K562 (cell line): ENCODE results near the gene RYR1. TPM values are rescaled to one million over a fixed set of nuclear protein-coding genes. Genes with fewer than 3 reads are reported as not detected.

Experiments used
- CHD2 ChIP-seq: IDR thresholded peaks from 2 replicates; pipeline ENCODE4 v1.6.1; 2011; ENCODE audit warnings: low read depth, low read length
- ELF4 ChIP-seq: fragments of 450-650 bp; formaldehyde crosslinking; IDR thresholded peaks from 2 replicates; pipeline ENCODE4 v1.4.0; 2022; ENCODE audit warnings: missing genetic modification characterization
- ETV6 ChIP-seq, 3 experiments: fragments of 150-350 bp in 1 of 3; sonication (generic) in 1 of 3; formaldehyde crosslinking in 1 of 3; IDR thresholded peaks; 2 replicates each; pipeline versions ENCODE4 v1.6.1 to v1.8.0; 2014 to 2022; ENCODE audit warnings: borderline replicate concordance in 2 of 3, low read depth in 2 of 3, antibody characterized with exemption in 1 of 3, low read length in 1 of 3, mild to moderate bottlenecking in 1 of 3, missing genetic modification reagents in 1 of 3
- FIP1L1 ChIP-seq: fragments of 200-400 bp; formaldehyde crosslinking; IDR thresholded peaks from 2 replicates; pipeline ENCODE4 v1.6.1; 2018; ENCODE audit warnings: mild to moderate bottlenecking, low read depth, low read length; ENCODE audit not compliant: poor library complexity, severe bottlenecking
- FOXA1 ChIP-seq: fragments of 450-650 bp; IDR thresholded peaks from 2 replicates; pipeline ENCODE4 v1.6.1; 2016; ENCODE audit warnings: mild to moderate bottlenecking, borderline replicate concordance
- IRF2 ChIP-seq: sonication (generic); formaldehyde crosslinking; IDR thresholded peaks from 2 replicates; pipeline ENCODE4 v1.8.1; 2022; ENCODE audit warnings: mild to moderate bottlenecking, missing genetic modification reagents
- ZNF41 ChIP-seq: fragments of 250-450 bp; sonication (Bioruptor Pico); conservative IDR thresholded peaks from 2 replicates; pipeline ENCODE4 v1.4.0; 2020; ENCODE audit warnings: mild to moderate bottlenecking
- polyA plus RNA-seq, 8 experiments: library from polyadenylated mRNA; depleted of rRNA in 4 of 8; stranded (reverse) in 5 of 8; unstranded in 3 of 8; fragments of >200 nt; fragmentation: Nextera tagmentation in 2 of 8; fragmentation: Illumina TruSeq in 1 of 8; extraction: Ambion mirVana in 2 of 8; extraction: Trizol in 1 of 8; gene quantifications; 2 replicates each; pipeline versions ENCODE4 v1.2.1 to v1.2.3, GENCODE V29; 2011 to 2014; ENCODE audit warnings: inconsistent platforms in 1 of 8, missing spikeins in 1 of 8
- total RNA-seq, 7 experiments: library from RNA; depleted of rRNA in 6 of 7; stranded (reverse); fragments of >200 nt in 6 of 7; fragmentation: Illumina TruSeq in 2 of 7; extraction: Trizol in 2 of 7; gene quantifications; 2 replicates each; pipeline versions ENCODE4 v1.2.1 to v1.2.3, GENCODE V29; 2011 to 2021; ENCODE audit warnings: low replicate concordance in 1 of 7
- TF ChIP-seq, protein P1 (sequence below): fragments of 450-650 bp; IDR thresholded peaks from 2 replicates; pipeline ENCODE4 v1.6.1; 2016; ENCODE audit warnings: low read depth
- TF ChIP-seq, protein P2 (sequence below), 2 experiments: IDR thresholded peaks in 1 of 2; conservative IDR thresholded peaks in 1 of 2; 2 replicates each; pipeline ENCODE4 v1.6.1; 2016; ENCODE audit warnings: low read depth in 2 of 2, mild to moderate bottlenecking in 1 of 2, missing compliant biosample characterization in 1 of 2, missing genetic modification characterization in 1 of 2, moderate library complexity in 1 of 2
- TF ChIP-seq, protein P3 (sequence below): IDR thresholded peaks from 3 replicates; pipeline ENCODE4 v1.6.1; 2011; ENCODE audit warnings: borderline replicate concordance, mild to moderate bottlenecking; ENCODE audit not compliant: insufficient read length, insufficient read depth
- TF ChIP-seq, protein P4 (sequence below): sonication (generic); formaldehyde crosslinking; IDR thresholded peaks from 2 replicates; pipeline ENCODE4 v1.8.1; 2023; ENCODE audit warnings: mild to moderate bottlenecking, missing genetic modification reagents

RYR1 gene
- total and polyA plus RNA-seq, 9 of the 15 experiments (the other 6 are each of a cell fraction or from before 2014, with no cell fraction given), result 0.11 to 7.4 (median 3.7) TPM

DNA sequence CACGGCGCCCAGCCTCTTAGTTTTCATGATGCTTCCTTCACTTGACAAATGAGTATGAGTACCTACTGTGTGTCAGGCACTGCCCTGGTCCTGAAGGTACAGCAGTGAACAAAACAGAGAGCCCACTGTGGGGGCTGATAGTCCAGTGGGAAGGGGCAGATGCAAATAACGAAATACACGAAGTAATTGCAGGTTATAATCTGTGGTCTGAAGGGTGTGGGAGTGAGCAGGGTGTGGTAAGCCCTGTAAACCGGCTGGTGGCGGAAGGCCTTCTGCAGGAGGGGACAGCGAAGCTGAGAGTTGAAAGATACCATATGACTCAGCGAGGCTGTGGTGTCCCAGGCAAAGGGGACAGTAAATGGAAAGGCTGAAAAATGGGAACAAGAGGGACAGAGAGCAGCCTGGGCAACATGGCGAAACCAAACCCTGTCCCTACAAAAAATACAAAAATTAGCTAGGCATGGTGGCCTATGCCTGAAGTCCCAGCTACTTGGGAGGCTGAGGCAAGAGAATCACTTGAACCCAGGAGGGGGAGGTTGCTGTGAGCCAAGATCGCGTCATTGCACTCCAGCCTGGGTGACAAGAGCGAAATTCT, 123.8 kb downstream of the RYR1 start (continued):
- TF ChIP-seq, protein P1, sequence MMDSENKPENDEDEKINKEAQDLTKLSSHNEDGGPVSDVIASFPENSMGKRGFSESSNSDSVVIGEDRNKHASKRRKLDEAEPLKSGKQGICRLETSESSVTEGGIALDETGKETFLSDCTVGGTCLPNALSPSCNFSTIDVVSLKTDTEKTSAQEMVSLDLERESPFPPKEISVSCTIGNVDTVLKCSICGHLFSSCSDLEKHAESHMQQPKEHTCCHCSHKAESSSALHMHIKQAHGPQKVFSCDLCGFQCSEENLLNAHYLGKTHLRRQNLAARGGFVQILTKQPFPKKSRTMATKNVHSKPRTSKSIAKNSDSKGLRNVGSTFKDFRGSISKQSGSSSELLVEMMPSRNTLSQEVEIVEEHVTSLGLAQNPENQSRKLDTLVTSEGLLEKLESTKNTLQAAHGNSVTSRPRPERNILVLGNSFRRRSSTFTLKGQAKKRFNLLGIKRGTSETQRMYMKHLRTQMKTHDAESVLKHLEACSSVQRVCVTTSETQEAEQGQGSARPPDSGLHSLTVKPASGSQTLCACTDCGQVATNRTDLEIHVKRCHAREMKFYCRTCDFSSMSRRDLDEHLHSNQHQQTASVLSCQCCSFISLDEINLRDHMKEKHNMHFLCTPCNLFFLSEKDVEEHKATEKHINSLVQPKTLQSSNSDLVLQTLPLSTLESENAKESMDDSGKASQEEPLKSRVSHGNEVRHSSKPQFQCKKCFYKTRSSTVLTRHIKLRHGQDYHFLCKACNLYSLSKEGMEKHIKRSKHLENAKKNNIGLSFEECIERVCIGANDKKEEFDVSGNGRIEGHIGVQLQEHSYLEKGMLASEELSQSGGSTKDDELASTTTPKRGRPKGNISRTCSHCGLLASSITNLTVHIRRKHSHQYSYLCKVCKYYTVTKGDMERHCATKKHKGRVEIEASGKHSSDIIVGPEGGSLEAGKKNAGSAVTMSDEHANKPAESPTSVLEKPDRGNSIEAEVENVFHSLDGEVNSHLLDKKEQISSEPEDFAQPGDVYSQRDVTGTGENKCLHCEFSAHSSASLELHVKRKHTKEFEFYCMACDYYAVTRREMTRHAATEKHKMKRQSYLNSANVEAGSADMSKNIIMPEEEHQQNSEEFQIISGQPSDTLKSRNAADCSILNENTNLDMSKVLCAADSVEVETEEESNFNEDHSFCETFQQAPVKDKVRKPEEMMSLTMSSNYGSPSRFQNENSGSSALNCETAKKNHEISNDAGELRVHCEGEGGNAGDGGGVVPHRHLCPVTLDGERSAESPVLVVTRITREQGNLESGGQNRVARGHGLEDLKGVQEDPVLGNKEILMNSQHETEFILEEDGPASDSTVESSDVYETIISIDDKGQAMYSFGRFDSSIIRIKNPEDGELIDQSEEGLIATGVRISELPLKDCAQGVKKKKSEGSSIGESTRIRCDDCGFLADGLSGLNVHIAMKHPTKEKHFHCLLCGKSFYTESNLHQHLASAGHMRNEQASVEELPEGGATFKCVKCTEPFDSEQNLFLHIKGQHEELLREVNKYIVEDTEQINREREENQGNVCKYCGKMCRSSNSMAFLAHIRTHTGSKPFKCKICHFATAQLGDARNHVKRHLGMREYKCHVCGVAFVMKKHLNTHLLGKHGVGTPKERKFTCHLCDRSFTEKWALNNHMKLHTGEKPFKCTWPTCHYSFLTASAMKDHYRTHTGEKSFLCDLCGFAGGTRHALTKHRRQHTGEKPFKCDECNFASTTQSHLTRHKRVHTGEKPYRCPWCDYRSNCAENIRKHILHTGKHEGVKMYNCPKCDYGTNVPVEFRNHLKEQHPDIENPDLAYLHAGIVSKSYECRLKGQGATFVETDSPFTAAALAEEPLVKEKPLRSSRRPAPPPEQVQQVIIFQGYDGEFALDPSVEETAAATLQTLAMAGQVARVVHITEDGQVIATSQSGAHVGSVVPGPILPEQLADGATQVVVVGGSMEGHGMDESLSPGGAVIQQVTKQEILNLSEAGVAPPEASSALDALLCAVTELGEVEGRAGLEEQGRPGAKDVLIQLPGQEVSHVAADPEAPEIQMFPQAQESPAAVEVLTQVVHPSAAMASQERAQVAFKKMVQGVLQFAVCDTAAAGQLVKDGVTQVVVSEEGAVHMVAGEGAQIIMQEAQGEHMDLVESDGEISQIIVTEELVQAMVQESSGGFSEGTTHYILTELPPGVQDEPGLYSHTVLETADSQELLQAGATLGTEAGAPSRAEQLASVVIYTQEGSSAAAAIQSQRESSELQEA, result no peak
- no peak for TF ChIP-seq CHD2
- TF ChIP-seq FOXA1, result no peak
- TF ChIP-seq, protein P2, sequence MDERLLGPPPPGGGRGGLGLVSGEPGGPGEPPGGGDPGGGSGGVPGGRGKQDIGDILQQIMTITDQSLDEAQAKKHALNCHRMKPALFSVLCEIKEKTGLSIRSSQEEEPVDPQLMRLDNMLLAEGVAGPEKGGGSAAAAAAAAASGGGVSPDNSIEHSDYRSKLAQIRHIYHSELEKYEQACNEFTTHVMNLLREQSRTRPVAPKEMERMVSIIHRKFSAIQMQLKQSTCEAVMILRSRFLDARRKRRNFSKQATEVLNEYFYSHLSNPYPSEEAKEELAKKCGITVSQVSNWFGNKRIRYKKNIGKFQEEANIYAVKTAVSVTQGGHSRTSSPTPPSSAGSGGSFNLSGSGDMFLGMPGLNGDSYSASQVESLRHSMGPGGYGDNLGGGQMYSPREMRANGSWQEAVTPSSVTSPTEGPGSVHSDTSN (CRISPR knock-in tag; IDR thresholded peaks at IDR 0.05; ENCODE audit: low read depth), result no peak
- TF ChIP-seq, protein P2 (tag; conservative IDR thresholded peaks at IDR 0.05; ENCODE audit: low read depth), result peak; percentile 40
- no peak for TF ChIP-seq FIP1L1
- TF ChIP-seq IRF2, result no peak
- TF ChIP-seq, protein P3, sequence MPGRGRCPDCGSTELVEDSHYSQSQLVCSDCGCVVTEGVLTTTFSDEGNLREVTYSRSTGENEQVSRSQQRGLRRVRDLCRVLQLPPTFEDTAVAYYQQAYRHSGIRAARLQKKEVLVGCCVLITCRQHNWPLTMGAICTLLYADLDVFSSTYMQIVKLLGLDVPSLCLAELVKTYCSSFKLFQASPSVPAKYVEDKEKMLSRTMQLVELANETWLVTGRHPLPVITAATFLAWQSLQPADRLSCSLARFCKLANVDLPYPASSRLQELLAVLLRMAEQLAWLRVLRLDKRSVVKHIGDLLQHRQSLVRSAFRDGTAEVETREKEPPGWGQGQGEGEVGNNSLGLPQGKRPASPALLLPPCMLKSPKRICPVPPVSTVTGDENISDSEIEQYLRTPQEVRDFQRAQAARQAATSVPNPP, result no peak
- TF ChIP-seq, protein P4, sequence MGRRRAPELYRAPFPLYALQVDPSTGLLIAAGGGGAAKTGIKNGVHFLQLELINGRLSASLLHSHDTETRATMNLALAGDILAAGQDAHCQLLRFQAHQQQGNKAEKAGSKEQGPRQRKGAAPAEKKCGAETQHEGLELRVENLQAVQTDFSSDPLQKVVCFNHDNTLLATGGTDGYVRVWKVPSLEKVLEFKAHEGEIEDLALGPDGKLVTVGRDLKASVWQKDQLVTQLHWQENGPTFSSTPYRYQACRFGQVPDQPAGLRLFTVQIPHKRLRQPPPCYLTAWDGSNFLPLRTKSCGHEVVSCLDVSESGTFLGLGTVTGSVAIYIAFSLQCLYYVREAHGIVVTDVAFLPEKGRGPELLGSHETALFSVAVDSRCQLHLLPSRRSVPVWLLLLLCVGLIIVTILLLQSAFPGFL (CRISPR knock-in tag), result no peak
- TF ChIP-seq ELF4, result no peak
- TF ChIP-seq ZNF41 (CRISPR knock-in tag), result no peak
- no peak for TF ChIP-seq ETV6 (IDR thresholded peaks at IDR 0.05; ENCODE audit: borderline replicate concordance in 1 of 2, low read depth in 2 of 2, low read length in 1 of 2)
- TF ChIP-seq ETV6 (CRISPR knock-in tag; IDR thresholded peaks at IDR 0.05; ENCODE audit: borderline replicate concordance), result no peak
